ENCODE data around the gene BCL2L13. TPM values are rescaled to one million over a fixed set of nuclear protein-coding genes. Genes with fewer than 3 reads are reported as not detected.

The BCL2L13 gene
- polyA plus RNA-seq, 1 donor (not counting 4 experiments of a cell fraction or from before 2014, with no cell fraction given): 51.0 TPM

DNA sequence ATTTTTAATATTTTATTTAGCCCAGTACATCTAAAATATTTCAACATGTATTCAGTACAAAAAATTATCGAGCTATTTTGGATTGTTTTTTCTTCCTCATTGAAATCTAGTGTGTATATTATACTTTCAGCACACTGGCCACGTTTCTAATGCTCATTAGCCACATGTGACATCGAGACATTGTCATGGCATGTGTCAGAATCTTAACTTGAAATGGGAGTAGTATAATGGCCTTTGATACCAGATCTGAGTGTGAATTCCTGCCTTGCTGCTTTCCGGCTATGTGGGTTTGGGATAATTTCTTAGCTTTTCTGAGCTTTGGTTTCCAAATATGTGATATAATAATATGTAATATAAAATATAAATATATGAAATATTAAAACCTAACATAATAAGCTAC, 54.3 kb downstream of the BCL2L13 start:
- FAIRE-seq (no peak), DNase-seq (ENCODE audit: low read depth, low spot score) (no peak)
- Histone ChIP-seq H3K79me2 (ENCODE audit: control insufficient read depth, insufficient read depth, low read length) (peaks cover 5% of the 10 kb centered on the region), H3K9ac (ENCODE audit: control insufficient read depth, extremely low read depth, insufficient read depth, low read length) (no peak overlapping the region), H3K4me3 (ENCODE audit: control insufficient read depth in 2 of 3, extremely low read depth in 1 of 3, insufficient read depth in 2 of 3, low read depth in 1 of 3, low read length in 3 of 3) (no peak overlapping the region), H3K4me1 (ENCODE audit: control insufficient read depth, extremely low read depth, insufficient read depth, low read length) (no peaks in the 10 kb centered on the region), H3K27me3 (ENCODE audit: control insufficient read depth, extremely low read depth, insufficient read depth, low read length) (no peaks in the 10 kb centered on the region), H3K4me2 (ENCODE audit: control insufficient read depth, extremely low read depth, insufficient read depth, low read depth, low read length) (no peak overlapping the region), H3K9me3 (ENCODE audit: control insufficient read depth, low read depth, low read length) (no peaks in the 10 kb centered on the region), H3K27ac (ENCODE audit: control insufficient read depth, insufficient read depth, low read length) (no peak overlapping the region), H4K20me1 (ENCODE audit: control insufficient read depth, extremely low read depth, insufficient read depth, low read length) (no peaks in the 10 kb centered on the region), H3K9me1 (ENCODE audit: control insufficient read depth, extremely low read depth, insufficient read depth, low read length) (no peaks in the 10 kb centered on the region), H3K36me3 (ENCODE audit: control insufficient read depth in 2 of 2, extremely low read depth in 1 of 2, insufficient read depth in 2 of 2, low read length in 2 of 2) (peaks cover 6 to 11% of the 10 kb centered on the region in 2 experiments), H2AFZ (ENCODE audit: control insufficient read depth, low read length) (no peak overlapping the region)
- dilution Hi-C loops (cut with MboI; ENCODE audit: extremely low pct_ligation_motif_present, low sequenced_read_pairs): no loop called here
- TF ChIP-seq, protein P1, sequence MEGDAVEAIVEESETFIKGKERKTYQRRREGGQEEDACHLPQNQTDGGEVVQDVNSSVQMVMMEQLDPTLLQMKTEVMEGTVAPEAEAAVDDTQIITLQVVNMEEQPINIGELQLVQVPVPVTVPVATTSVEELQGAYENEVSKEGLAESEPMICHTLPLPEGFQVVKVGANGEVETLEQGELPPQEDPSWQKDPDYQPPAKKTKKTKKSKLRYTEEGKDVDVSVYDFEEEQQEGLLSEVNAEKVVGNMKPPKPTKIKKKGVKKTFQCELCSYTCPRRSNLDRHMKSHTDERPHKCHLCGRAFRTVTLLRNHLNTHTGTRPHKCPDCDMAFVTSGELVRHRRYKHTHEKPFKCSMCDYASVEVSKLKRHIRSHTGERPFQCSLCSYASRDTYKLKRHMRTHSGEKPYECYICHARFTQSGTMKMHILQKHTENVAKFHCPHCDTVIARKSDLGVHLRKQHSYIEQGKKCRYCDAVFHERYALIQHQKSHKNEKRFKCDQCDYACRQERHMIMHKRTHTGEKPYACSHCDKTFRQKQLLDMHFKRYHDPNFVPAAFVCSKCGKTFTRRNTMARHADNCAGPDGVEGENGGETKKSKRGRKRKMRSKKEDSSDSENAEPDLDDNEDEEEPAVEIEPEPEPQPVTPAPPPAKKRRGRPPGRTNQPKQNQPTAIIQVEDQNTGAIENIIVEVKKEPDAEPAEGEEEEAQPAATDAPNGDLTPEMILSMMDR (optimal IDR thresholded peaks at IDR 0.05 in 1 of 3, IDR thresholded peaks at IDR 0.05 in 1 of 3, conservative IDR thresholded peaks at IDR 0.05 in 1 of 3; ENCODE audit: extremely low read depth in 1 of 3, insufficient read depth in 2 of 3, low read length in 3 of 3): no peak
- TF ChIP-seq EZH2 (IDR thresholded peaks at IDR 0.05; ENCODE audit: low read length): no peak

DNA sequence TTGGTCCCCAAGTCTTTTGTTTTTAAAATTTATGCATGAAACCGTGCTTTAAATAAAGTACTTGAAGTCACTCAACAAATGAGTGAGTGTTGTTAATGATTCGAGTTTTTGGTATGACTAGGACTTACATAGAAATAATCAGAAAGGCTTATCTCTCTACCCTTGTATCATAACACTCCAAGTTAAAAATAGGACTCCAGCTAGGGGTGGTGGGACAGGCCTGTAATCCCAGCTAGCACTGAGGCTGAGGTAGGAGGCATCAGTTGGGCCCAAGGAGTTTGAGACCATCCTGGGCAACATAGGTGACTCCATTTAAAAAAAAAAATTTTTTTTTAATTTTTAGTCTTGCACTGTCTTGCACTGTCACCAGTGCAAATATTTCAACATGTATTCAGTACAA, 55.6 kb downstream of the BCL2L13 start:
- Histone ChIP-seq H3K79me2 (ENCODE audit: control insufficient read depth, insufficient read depth, low read length) (peaks cover 5% of the 10 kb centered on the region), H4K20me1 (ENCODE audit: control insufficient read depth, extremely low read depth, insufficient read depth, low read length) (no peaks in the 10 kb centered on the region), H3K9me3 (ENCODE audit: control insufficient read depth, low read depth, low read length) (no peaks in the 10 kb centered on the region), H3K9ac (ENCODE audit: control insufficient read depth, extremely low read depth, insufficient read depth, low read length) (no peak overlapping the region), H3K36me3 (ENCODE audit: control insufficient read depth in 2 of 2, extremely low read depth in 1 of 2, insufficient read depth in 2 of 2, low read length in 2 of 2) (peaks cover 4 to 11% of the 10 kb centered on the region in 2 experiments), H2AFZ (ENCODE audit: control insufficient read depth, low read length) (no peak overlapping the region), H3K9me1 (ENCODE audit: control insufficient read depth, extremely low read depth, insufficient read depth, low read length) (no peaks in the 10 kb centered on the region), H3K27me3 (ENCODE audit: control insufficient read depth, extremely low read depth, insufficient read depth, low read length) (no peaks in the 10 kb centered on the region), H3K4me3 (ENCODE audit: control insufficient read depth in 2 of 3, extremely low read depth in 1 of 3, insufficient read depth in 2 of 3, low read depth in 1 of 3, low read length in 3 of 3) (no peak overlapping the region), H3K4me1 (ENCODE audit: control insufficient read depth, extremely low read depth, insufficient read depth, low read length) (no peaks in the 10 kb centered on the region), H3K4me2 (ENCODE audit: control insufficient read depth, extremely low read depth, insufficient read depth, low read depth, low read length) (no peak overlapping the region), H3K27ac (ENCODE audit: control insufficient read depth, insufficient read depth, low read length) (no peak overlapping the region)
- TF ChIP-seq, protein P1 (optimal IDR thresholded peaks at IDR 0.05 in 1 of 3, IDR thresholded peaks at IDR 0.05 in 1 of 3, conservative IDR thresholded peaks at IDR 0.05 in 1 of 3; ENCODE audit: extremely low read depth in 1 of 3, insufficient read depth in 2 of 3, low read length in 3 of 3): no peak
- no peak for TF ChIP-seq EZH2 (IDR thresholded peaks at IDR 0.05; ENCODE audit: low read length)
- FAIRE-seq (no peak), DNase-seq (ENCODE audit: low read depth, low spot score) (no peak)
- dilution Hi-C loops (cut with MboI; ENCODE audit: extremely low pct_ligation_motif_present, low sequenced_read_pairs): no loop called here
